Type B pancreatic cell (in vitro differentiated cells): Measurements from ENCODE around the gene RNF10. TPM values are rescaled to one million over a fixed set of nuclear protein-coding genes. Genes with fewer than 3 reads are reported as not detected.

ENCODE experiments used
- DNase-seq: peaks from one replicate; pipeline ENCODE4 v3.0.0; 2021; ENCODE audit warnings: mixed read lengths; ENCODE audit not compliant: unreplicated experiment; ENCODE audit errors: extremely low spot score
- H3K27ac Mint-ChIP-seq: 2 replicates; pipeline ENCODE4 v1.8.0; 2021; ENCODE audit warnings: mild to moderate bottlenecking, mixed read lengths
- H3K27me3 Mint-ChIP-seq: 2 replicates; pipeline ENCODE4 v1.8.0; 2021; ENCODE audit warnings: mixed read lengths
- H3K36me3 Mint-ChIP-seq: 2 replicates; pipeline ENCODE4 v1.8.0; 2021; ENCODE audit warnings: mixed read lengths
- H3K4me1 Mint-ChIP-seq: one replicate; pipeline ENCODE4 v1.8.0; 2021; ENCODE audit warnings: mixed read lengths; ENCODE audit not compliant: unreplicated experiment
- H3K4me3 Mint-ChIP-seq: 2 replicates; pipeline ENCODE4 v1.8.0; 2021; ENCODE audit warnings: mild to moderate bottlenecking, mixed read lengths
- H3K9me3 Mint-ChIP-seq: 2 replicates; pipeline ENCODE4 v1.8.0; 2021; ENCODE audit warnings: mixed read lengths
- CTCF ChIP-seq: fragments of 200-600 bp; sonication (generic); conservative IDR thresholded peaks from 2 replicates; pipeline ENCODE4 v1.5.0; 2021; ENCODE audit warnings: antibody characterized with exemption, mild to moderate bottlenecking
- total RNA-seq: library from RNA; stranded (reverse); gene quantifications from 2 replicates; pipeline ENCODE4 v1.2.1, GENCODE V29; 2021; ENCODE audit warnings: low replicate concordance

RNF10 gene
- total RNA-seq, 1 donor from 2014 or later, result 188 TPM

DNA sequence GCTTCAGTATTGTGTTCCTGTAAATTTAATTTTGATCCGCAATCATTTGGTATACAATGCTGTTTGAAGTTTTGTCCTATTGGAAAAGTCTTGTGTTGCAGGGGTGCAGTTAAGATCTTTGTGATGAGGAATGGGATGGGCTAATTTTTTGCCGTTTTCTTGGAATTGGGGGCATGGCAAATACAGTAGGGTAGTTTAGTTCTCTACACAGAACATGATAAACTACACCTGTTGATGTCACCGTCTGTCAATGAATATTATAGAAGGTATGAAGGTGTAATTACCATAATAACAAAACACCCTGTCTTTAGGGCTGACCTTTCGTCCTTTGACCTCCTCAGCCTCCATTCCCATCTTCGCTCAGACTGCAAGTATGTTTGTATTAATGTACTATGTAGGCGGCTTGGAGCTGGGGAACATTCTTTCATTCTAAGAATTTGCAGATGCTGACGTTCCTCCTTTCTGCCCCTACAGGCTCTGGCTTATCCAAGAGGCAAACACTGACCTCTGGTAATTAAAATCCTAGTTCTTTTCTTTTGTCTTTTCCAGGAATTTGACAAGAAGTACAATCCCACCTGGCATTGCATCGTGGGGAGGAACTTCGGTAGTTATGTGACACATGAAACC lies 36.5 kb upstream of the RNF10 start:
- Mint-ChIP-seq H3K4me3 (peak overlapping the region; percentile 99), H3K27ac (peak overlapping the region; percentile 83), H3K4me1 (peaks cover 26% of the 10 kb centered on the region), H3K36me3 (peaks cover 21% of the 10 kb centered on the region), H3K9me3 (no peaks in the 10 kb centered on the region), H3K27me3 (no peaks in the 10 kb centered on the region)
- TF ChIP-seq CTCF, result no peak
- no peak for DNase-seq

DNA sequence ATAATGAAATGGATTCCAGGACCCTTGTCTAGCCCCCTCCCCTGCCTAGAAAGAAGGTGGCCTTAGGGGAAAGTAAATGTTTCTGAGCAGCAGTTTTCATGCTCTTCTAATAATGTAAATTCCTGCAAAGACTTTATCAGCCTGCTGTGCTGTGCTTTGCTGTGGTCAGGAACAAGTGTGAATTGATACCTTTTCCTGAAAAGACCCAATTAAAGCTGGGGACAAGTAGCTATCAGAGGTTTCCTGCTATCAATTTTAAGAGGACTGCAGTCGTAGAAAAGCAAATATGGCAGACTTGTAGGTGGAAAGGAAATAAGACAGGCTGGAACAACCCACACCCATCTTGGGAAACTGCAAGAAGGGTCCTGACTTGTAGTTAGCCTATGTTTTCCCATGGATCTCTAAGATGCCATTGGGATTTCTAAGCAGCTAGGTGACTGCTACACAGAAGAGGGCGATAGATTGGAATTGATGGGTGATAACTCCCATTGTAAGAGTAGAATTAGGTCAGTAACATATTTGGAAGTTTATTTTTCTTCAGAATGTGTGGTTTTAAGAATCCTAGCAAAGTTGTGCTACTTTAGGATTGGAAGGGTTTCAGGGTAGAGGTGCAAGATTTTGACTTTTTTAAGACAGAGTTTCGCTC lies 35.2 kb upstream of the RNF10 start:
- Mint-ChIP-seq H3K27ac (peak overlapping the region; percentile 17), H3K4me1 (peaks cover 26% of the 10 kb centered on the region), H3K4me3 (peak overlapping the region; percentile 99), H3K9me3 (no peaks in the 10 kb centered on the region), H3K36me3 (peaks cover 30% of the 10 kb centered on the region), H3K27me3 (no peaks in the 10 kb centered on the region)
- DNase-seq, result no peak
- TF ChIP-seq CTCF, result no peak

DNA sequence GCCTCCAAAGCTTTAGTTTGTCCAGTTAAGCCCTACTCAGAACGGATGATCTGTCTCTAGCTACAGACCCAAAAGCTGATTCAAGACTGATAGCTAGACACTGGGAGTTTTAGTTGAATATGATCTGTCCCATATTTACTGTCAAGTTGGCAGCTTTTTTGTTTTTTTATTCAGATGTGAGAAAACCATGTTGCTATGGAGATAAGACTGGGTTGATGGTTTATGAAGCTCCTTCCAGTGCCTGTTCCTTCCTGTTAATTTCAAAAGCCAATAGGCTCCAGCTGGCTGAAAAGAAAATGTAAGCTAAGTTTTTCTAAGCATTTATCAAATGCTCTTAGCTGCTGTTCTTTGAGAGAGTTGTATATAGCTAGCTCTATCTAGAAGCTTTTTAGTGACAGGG lies 33.6 kb upstream of the RNF10 start:
- no peak for TF ChIP-seq CTCF
- Mint-ChIP-seq H3K27me3 (no peaks in the 10 kb centered on the region), H3K4me3 (no peak overlapping the region), H3K4me1 (peaks cover 17% of the 10 kb centered on the region), H3K36me3 (peaks cover 32% of the 10 kb centered on the region), H3K9me3 (no peaks in the 10 kb centered on the region), H3K27ac (no peak overlapping the region)
- DNase-seq, result no peak

GRCh38 chr12:120504587-120504986 lies 29.6 kb upstream of the RNF10 start:
- Mint-ChIP-seq H3K27me3 (no peaks in the 10 kb centered on the region), H3K27ac (no peak overlapping the region), H3K9me3 (no peaks in the 10 kb centered on the region), H3K36me3 (peaks cover 15% of the 10 kb centered on the region), H3K4me3 (no peak overlapping the region), H3K4me1 (no peaks in the 10 kb centered on the region)
- no peak for DNase-seq
- TF ChIP-seq CTCF, result no peak

- no peaks in the 10 kb centered on the region for H3K4me1 Mint-ChIP-seq
- no peak for DNase-seq
- no peak overlapping the region for H3K27ac Mint-ChIP-seq
- H3K27me3 Mint-ChIP-seq, result no peaks in the 10 kb centered on the region
- no peak overlapping the region for H3K4me3 Mint-ChIP-seq
- H3K36me3 Mint-ChIP-seq, result peaks cover 14% of the 10 kb centered on the region
- no peak for TF ChIP-seq CTCF
- no peaks in the 10 kb centered on the region for H3K9me3 Mint-ChIP-seq
Observed at GRCh38 chr12:120508537-120508936, 25.6 kb upstream of the RNF10 start.
